HG03139 (cell line): ENCODE measurements around the gene DNAJB8.

Experiments used
- ATAC-seq: cut with Tn5 transposase; IDR thresholded peaks from one replicate; pipeline ENCODE4 v1.9.1; 2021; ENCODE audit not compliant: unreplicated experiment

DNAJB8 gene

GRCh38 chr3:128484404-128485281, 18.0 kb upstream of the DNAJB8 start:
- ATAC-seq, result no peak

- ATAC-seq, result no peak
Observed at GRCh38 chr3:128483657-128484403, 17.1 kb upstream of the DNAJB8 start.

DNA sequence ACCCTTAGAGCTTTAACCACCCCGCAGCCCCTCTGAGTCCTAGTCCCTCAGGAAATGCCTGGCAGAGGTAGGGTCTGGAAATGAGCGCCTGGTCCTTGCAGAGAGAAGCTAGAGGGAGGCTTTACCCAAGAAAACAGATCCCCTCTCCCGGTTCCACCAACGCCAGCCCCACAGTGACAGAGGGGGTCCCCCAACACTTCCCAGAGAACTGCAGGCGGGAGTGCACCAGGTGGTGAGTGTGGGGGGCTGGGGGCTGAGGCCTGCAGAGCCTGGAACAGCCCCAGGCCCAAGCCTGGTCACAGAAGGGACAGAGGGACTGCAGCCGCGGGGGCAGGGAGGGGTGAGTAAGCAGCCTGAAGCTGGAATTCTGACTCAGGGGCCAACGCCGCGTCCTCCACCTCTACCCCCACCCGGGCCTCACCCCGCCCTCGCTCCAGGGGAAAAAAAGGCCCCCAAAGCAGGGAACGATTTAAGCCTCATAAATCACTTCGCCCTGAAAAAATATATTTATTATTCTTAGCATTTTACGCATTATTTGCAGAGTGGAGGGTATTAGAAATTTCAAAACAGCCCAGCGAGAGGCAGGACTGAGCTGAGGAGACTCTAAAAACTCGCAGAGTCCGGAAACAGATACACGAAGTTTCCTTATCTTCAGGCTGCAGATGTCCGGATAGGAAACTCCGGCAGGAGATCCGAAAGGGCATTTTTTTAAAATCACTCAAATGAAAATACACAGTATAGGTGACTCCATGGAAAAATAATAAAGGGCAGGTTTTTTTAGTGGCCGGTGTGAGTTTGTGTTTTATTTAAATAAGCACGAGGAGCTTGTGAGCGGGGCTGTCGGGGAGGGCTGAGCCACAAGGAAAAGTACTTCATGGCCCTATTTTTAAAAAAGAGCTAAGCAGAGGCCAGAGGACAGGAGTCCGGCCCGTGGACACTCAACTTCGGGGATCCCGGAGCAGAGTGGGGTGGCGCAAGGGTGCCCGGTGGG, 16.3 kb upstream of the DNAJB8 start:
- ATAC-seq, result no peak

- no peak for ATAC-seq
Observed at GRCh38 chr3:128482175-128482574, 15.5 kb upstream of the DNAJB8 start.

DNA sequence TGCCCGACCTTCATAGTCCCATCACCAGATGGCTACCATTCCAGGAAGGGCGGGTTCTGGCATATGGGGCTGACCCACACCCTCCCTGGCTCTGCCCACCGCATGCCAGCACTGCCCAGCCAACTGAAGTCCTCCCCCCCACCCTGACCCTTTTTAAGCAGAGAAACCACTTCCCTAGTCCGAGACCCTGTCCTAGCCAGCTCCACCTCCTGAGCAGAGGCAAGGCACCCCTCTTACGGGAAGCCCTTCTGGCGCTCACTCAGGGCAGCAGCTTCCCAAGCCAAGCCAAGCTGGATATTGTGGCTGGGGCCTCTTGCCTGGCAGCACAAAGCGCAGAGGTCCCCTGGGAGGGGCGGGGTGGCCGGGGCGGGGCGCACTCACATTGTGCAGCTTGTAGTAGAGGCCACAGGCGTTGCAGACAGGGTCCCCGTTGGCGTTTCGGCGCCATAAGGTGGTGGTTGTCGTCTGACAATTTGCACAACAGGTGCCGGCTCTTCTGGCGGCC, 14.8 kb upstream of the DNAJB8 start:
- no peak for ATAC-seq

GRCh38 chr3:128480717-128481437, 14.2 kb upstream of the DNAJB8 start:
- no peak for ATAC-seq

DNA sequence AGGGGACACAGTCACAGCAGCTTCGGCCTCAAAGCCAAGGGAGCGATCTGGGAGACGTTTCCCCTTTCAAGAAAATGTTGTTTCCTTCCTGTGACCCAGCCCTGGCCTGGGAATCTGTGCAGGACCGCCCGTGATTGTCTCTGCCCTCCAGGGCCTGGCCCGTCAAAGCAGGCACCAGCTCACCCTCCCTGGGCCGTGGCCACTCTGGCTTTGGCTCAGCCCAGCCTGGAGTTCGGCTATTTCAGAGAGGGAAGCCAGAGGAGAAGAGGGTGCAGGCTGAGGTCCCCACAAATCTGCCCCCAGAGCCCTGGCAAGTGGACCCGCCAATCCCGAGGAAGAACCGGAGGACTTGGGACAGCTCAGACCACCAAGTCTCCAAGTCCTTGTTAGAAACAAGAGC, 13.6 kb upstream of the DNAJB8 start:
- ATAC-seq, result no peak

- no peak for ATAC-seq
Observed at GRCh38 chr3:128479558-128480086, 12.9 kb upstream of the DNAJB8 start.

DNA sequence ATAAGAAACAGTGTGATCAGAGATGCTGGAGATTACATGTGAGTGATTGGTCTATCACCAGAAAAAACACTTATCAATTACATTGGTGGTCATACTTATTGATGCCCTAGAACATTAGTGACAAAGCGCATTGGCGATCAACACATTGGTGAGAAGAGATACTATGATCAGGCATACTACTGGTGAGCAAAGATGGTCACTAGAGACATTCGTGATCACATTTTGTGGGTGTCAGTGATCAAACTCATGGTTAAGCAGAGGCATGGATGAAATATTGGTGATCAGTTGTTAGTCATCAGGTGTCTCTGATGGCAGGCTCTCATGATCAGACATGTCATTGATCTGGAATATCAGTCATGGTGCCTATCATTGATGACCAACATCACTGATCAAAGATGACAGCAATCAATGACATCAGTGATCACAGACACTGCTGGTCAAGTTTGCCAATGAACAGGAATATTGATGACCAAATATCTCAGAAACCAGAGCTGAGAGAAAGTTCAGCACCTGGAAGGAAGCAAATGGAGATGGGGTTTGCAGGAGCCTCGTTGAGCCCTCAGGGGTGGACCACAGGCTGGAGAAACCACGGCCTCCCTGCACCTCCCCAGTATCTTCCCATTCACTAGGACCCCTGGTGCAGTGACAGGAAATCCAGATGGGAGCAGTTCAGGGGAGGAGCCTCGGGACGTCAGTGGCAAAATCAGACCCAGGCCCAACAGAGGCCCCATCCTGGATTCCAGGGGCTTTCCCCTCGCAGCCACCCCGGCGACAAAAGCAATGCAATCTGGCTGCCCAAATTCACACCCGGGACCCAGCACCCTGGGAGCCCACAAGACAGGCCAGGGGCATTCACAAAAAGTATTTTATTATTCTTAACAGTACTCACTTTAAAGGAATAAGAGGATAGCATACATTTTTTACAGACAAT, 12.2 kb upstream of the DNAJB8 start:
- no peak for ATAC-seq

GRCh38 chr3:128476659-128477058, 10.0 kb upstream of the DNAJB8 start:
- ATAC-seq, result no peak

DNA sequence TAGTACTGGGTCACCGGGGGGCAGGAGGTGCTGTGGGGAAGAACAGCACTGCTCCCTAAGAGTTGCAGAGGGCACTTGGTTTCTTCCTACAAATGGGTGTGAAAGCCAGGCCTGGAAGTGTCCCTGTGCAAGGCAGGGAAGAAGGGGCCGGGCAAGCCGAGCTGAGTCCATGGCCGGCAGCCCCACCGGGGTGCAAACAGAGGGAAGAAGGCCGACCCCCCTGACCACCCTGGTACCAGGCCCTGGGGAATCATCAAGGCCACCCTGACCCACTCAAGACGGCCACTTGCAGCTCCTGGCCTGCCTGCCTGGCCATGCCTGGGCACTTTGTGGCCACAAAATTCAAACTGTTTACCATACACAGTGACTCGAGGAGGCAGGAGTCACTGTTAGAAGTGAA, 8.7 kb upstream of the DNAJB8 start:
- no peak for ATAC-seq

GRCh38 chr3:128473737-128474136, 7.0 kb upstream of the DNAJB8 start:
- no peak for ATAC-seq

DNA sequence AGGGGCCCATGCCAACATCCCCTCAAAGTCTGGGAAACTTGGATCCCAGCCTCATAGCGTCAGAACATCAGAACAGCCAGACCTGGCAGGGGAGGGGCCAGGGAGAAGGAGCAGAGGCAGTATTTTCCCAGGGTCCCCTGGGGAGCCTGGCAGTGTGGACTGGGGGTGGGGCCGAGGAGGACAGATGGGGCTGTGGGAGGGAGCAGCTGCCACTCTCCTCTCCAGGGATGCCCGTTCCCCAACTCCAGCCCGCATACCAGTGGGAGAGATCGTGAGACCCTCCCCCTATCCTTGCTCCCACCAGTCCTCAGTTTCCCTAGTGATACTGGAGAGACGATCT, 6.5 kb upstream of the DNAJB8 start:
- ATAC-seq, result no peak

DNA sequence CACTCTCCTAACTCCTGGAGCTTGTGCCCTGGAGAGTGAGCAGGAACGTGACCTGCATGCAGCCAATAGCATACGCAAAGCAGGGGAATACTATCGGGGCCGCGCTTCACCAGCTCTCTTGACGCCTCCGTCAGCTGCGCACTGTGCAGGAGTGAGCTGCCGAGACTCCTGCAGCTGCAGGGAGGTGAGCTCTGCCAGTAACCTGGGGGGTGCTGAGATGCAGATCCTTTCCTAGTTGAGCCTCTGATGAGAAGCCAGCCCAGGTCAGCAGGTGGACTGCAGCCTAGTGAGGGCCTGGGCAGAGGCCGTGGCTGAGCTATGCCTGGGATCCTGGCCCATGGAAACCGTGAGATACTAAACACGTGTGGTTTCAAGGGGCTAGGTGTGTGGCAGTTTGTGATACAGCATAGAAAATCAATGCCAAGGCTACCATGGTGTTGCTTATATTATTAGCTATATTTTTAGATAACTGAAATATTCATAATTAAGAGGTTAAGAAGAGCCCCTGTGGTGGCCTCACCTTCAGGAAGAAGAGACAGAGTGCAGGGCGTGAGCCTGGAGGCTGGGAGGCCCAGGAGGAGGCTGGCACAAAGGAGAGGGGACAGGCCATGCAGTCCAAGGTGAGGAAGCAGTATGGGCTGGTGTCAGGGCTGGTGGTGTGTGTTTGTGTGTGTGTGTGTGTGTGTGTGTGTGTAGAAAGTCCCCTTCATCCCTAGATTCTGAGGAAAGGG, 5.9 kb upstream of the DNAJB8 start:
- ATAC-seq, result no peak

DNA sequence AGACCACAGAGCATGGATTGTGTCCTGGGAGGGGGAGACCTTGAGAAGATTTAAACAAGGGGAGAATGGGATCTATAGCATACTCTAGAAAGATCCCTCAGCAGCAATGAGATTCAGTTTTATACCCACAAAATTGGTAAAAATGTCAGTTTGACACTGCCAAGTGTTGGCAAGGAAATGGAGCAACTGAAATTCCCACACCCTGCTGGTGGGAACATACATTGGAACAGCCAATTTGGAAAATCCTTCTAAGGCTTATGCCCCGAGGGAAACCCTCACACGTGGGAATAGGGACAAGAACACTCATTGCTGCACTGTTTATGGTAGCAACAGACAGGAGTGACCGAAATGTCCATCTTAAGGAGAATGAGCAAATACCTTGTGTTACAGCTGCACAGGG, 5.0 kb upstream of the DNAJB8 start:
- ATAC-seq, result no peak

DNA sequence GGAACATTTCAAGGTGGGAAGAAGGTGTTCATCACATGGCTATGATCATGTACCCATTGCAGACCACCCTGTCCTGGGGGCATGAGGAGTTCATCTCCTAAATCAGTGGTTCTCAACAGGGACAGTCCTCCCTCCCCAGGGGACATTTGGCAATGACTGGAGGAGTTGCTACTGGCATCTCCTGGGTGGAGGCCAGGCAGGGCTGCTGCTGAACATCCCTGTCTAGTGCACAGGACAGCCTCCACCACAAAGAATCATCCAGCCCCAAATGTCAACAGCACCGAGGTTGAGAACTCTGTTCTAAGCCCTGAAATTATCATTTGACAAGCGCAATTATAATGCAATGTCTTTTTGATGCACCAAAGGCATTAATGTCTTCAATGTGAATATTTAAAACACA, 4.4 kb upstream of the DNAJB8 start:
- ATAC-seq, result no peak

DNA sequence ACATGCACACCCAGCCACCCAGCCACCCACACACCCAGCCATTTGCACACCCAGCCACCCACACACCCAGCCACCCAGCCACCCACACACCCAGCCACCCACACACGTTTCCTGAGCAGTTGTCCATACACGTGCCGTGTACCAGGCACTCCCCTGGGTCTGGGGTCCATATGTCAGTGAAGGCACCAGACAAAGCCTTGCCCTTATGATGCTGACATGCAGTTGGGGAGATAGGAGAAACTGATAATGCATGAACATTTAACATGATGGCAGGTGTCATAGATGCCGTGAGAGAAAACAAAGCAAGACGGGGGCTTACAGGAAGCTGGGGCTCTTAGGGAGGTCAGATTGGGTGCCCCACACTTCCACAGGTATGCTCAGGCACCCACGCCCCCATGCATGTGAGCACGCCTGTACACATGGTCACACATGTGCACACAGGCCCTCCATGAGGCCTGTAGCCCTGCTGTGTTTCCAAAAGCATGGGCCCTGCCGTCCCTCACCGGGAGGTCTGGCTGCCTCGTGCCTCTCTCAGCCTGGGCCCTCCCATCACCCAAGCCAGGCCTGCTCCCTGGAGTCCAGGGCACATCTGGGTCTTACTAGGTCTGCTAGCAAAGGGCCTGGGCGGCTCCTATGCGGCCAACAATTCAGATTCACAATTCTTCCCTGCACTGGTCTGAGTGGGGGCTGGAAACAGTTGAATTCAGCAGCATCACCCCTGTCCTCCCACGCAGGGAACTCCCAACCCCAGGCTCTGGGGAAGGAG, 3.6 kb upstream of the DNAJB8 start:
- ATAC-seq, result no peak

GRCh38 chr3:128469556-128469955, 2.9 kb upstream of the DNAJB8 start:
- ATAC-seq, result no peak
